ENCODE measurements around the gene IL1RN. TPM values are rescaled to one million over a fixed set of nuclear protein-coding genes. Genes with fewer than 3 reads are reported as not detected.

Gene IL1RN
- total and polyA plus RNA-seq, 2 of the 13 experiments (the other 11 are each of a cell fraction or from before 2014, with no cell fraction given): 21.2 to 101 TPM

DNA sequence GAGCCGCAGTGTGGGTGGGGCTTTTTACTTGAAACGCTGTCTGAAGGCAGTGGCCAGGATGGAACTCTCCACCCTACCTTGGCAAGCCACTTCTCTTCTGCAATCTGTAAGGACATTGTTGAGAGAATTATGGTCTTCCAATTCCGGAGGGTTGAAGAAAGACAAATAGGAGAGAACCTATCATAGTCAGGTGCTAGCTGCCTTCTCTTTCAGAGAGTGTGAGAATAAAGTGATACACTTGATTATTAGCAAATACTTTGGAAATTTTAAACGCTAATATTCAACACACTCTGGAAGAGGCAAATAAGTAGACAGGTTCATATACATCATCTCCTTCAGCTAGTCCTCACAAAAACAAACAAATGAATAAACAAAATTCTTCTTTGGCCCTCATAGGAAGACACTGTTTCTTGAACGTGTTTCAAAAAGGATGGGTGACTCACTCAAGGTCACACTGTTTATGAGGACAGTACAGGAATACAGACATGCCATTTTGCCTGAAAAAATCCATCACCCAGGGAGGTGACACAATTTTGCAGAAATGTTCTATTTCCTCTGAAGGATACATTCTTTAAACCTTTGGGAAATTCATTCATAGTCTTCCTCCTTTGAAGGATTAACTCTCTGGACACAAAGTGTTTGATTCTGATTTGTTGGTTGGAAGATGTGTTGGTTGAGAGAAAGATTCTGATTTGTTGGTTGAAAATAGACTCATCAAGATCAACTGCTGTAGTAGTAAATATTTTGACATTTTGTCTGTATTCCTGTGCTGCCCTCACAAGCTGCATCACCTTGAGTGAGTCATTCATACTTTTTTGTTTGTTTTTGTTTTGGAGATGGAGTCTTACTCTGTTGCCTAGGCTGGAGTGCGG, 2.2 kb upstream of the IL1RN start (continued):
- TF ChIP-seq ZNF816 (CRISPR knock-in tag; IDR thresholded peaks at IDR 0.05; ENCODE audit: borderline replicate concordance) (no peak), NBN (conservative IDR thresholded peaks at IDR 0.05) (no peak), IRF2 (CRISPR knock-in tag; IDR thresholded peaks at IDR 0.05) (no peak), PTBP1 (IDR thresholded peaks at IDR 0.05; ENCODE audit: low read depth, low read length, poor library complexity, severe bottlenecking) (no peak), ZNF17 (CRISPR knock-in tag; IDR thresholded peaks at IDR 0.05) (no peak), EED (CRISPR knock-in tag; IDR thresholded peaks at IDR 0.05) (no peak), ZNF546 (CRISPR knock-in tag; conservative IDR thresholded peaks at IDR 0.05) (no peak), ZNF124 (CRISPR knock-in tag; IDR thresholded peaks at IDR 0.05) (no peak), ATF2 (CRISPR knock-in tag; IDR thresholded peaks at IDR 0.05) (0 out of 2 replicates have a peak, but pooled peaks have one; percentile 15), ZNF333 (CRISPR knock-in tag; IDR thresholded peaks at IDR 0.05; ENCODE audit: borderline replicate concordance) (no peak), CCDC6 (CRISPR knock-in tag; IDR thresholded peaks at IDR 0.05) (no peak), ZNF569 (CRISPR knock-in tag; IDR thresholded peaks at IDR 0.05; ENCODE audit: borderline replicate concordance) (no peak), CEBPB (IDR thresholded peaks at IDR 0.05; ENCODE audit: borderline replicate concordance, low read depth, low read length) (no peak), FOXA3 (CRISPR knock-in tag; IDR thresholded peaks at IDR 0.05) (peak; percentile 72; the same call in 1 of the 2 replicates), STAT5B (CRISPR knock-in tag; IDR thresholded peaks at IDR 0.05) (no peak), RXRA (CRISPR knock-in tag; IDR thresholded peaks at IDR 0.05) (no peak), HNF4G (IDR thresholded peaks at IDR 0.05; ENCODE audit: borderline replicate concordance, low read depth, low read length) (no peak), HNF4G (CRISPR knock-in tag; IDR thresholded peaks at IDR 0.05; ENCODE audit: borderline replicate concordance, low read depth) (no peak), ZNF558 (CRISPR knock-in tag; IDR thresholded peaks at IDR 0.05; ENCODE audit: borderline replicate concordance) (no peak), KLF9 (CRISPR knock-in tag; IDR thresholded peaks at IDR 0.05; ENCODE audit: low read depth) (no peak), CHD4 (IDR thresholded peaks at IDR 0.05; ENCODE audit: borderline replicate concordance, low read length) (0 out of 2 replicates have a peak, but pooled peaks have one; percentile 19)
- TF ChIP-seq, protein P1, sequence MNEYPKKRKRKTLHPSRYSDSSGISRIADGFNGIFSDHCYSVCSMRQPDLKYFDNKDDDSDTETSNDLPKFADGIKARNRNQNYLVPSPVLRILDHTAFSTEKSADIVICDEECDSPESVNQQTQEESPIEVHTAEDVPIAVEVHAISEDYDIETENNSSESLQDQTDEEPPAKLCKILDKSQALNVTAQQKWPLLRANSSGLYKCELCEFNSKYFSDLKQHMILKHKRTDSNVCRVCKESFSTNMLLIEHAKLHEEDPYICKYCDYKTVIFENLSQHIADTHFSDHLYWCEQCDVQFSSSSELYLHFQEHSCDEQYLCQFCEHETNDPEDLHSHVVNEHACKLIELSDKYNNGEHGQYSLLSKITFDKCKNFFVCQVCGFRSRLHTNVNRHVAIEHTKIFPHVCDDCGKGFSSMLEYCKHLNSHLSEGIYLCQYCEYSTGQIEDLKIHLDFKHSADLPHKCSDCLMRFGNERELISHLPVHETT (CRISPR knock-in tag; conservative IDR thresholded peaks at IDR 0.05): no peak
